Right lobe of liver (tissue), 6 donors: Measurements from ENCODE around the gene IQSEC3. TPM values are rescaled to one million over a fixed set of nuclear protein-coding genes. Genes with fewer than 3 reads are reported as not detected.

Experiments
- ATAC-seq, 4 donors: fragments of 200-7000 bp; cut with Tn5 transposase; one replicate each; pipeline ENCODE4 v1.9.1; 2020; ENCODE audit warnings: mild to moderate bottlenecking in 4 of 4, moderate library complexity in 4 of 4
- DNase-seq, 3 donors: peaks; one replicate each; pipeline ENCODE4 v3.0.0-alpha.2; 2020
- H3K27ac ChIP-seq, 3 donors: fragments of 200-600 bp; one replicate each; pipeline ENCODE4 v1.8.0; 2022
- H3K27me3 ChIP-seq, 2 donors: fragments of 200-600 bp; one replicate each; pipeline ENCODE4 v1.8.0; 2022
- H3K36me3 ChIP-seq, 4 donors: fragments of 200-600 bp; sonication (generic) in 1 of 4; one replicate each; pipeline versions ENCODE4 v1.5.1 to v1.8.0; 2017 to 2022; ENCODE audit warnings: control low read depth in 1 of 4
- H3K4me1 ChIP-seq, 4 donors: fragments of 200-600 bp; sonication (generic) in 1 of 4; one replicate each; pipeline versions ENCODE4 v1.5.1 to v1.8.0; 2017 to 2022; ENCODE audit warnings: control low read depth in 1 of 4
- H3K4me3 ChIP-seq, 3 donors: fragments of 200-600 bp; one replicate each; pipeline ENCODE4 v1.8.0; 2022
- H3K9me3 ChIP-seq, 4 donors: fragments of 200-600 bp; sonication (generic) in 1 of 4; one replicate each; pipeline versions ENCODE4 v1.5.1 to v1.8.0; 2017 to 2022; ENCODE audit warnings: control low read depth in 1 of 4
- CTCF ChIP-seq, 4 donors: fragments of 200-600 bp in 3 of 4; fragments of 450-650 bp in 1 of 4; IDR thresholded peaks; one replicate each; pipeline versions ENCODE4 v1.5.1 to v1.8.0; 2016 to 2022; ENCODE audit warnings: antibody characterized with exemption in 4 of 4, mild to moderate bottlenecking in 2 of 4
- POLR2A ChIP-seq: fragments of 450-650 bp; IDR thresholded peaks from one replicate; pipeline ENCODE4 v1.6.1; 2017; ENCODE audit warnings: antibody characterized with exemption, mild to moderate bottlenecking
- WGBS: methylation state at CpG from one replicate; pipeline ENCODE4 v1.1.6; 2018; ENCODE audit warnings: low coverage, low lambda C conversion rate; ENCODE audit not compliant: insufficient coverage; ENCODE audit errors: missing lambda C conversion rate; 5-methylcytosine and 5-hydroxymethylcytosine counted together
- intact Hi-C, 2 donors: fragments of 100-400 bp; cut with DNase I; formaldehyde crosslinking; loops; one replicate each; pipeline versions ENCODE4 v1.11.2 to v1.14.1; 2022
- total RNA-seq, 6 experiments: library from RNA; depleted of rRNA in 2 of 6; stranded (reverse); fragments of >200 nt in 2 of 6; fragmentation: NEBNext Ultra II Directional in 3 of 6; extraction: Animal tissue kit (Norgen Biotek cat#: 25700) in 3 of 6; gene quantifications; one replicate each; pipeline versions ENCODE4 v1.1.0 to v1.2.4, GENCODE V29; 2016 to 2023
- donor health status: DM: no; HTN: yes; CAD: no.
- donor health status: DM: no; HTN: no; CAD: no.
- donor health status: DM: no; HTN: no; CAD: no.
- donor health status: DM: no; HTN: yes; CAD: no.
- donor health status: DM: no; HTN: yes; CAD: no.

The IQSEC3 gene
- total RNA-seq, 6 experiments from 2014 or later: 0.05 to 0.64 (median 0.15) TPM; not detected in 1

- no peaks in the 10 kb centered on the region for H3K9me3 ChIP-seq
- ATAC-seq (no peak), DNase-seq (no peak)
- peaks cover 0 to 80% (median 8%) of the 10 kb centered on the region in 4 donors for H3K36me3 ChIP-seq
- H3K4me1 ChIP-seq: peaks cover 0 to 19% (median 6%) of the 10 kb centered on the region in 4 donors
- H3K27ac ChIP-seq: no peak overlapping the region
- intact Hi-C loops: no loop called here
- H3K27me3 ChIP-seq: no peaks in the 10 kb centered on the region
- H3K4me3 ChIP-seq: no peak overlapping the region
- WGBS: 65% methylated on average over 4 of the region's 4 CpGs
- TF ChIP-seq POLR2A (no peak), CTCF (IDR thresholded peaks at IDR 0.05) (no peak)
Observed at GRCh38 chr12:205026-205425, 138.5 kb downstream of the IQSEC3 start.

GRCh38 chr12:206746-207440, 140.3 kb downstream of the IQSEC3 start:
- TF ChIP-seq POLR2A (no peak), CTCF (IDR thresholded peaks at IDR 0.05) (no peak)
- H3K4me1 ChIP-seq: peaks cover 0 to 35% (median 14%) of the 10 kb centered on the region in 4 donors
- WGBS: 92% methylated on average over 12 of the region's 21 CpGs
- ATAC-seq (no peak), DNase-seq (peak in 1 of 3 donors; percentile 13)
- H3K27me3 ChIP-seq: no peaks in the 10 kb centered on the region
- H3K9me3 ChIP-seq: no peaks in the 10 kb centered on the region
- no peak overlapping the region for H3K27ac ChIP-seq
- H3K36me3 ChIP-seq: peaks cover 0 to 64% (median 8%) of the 10 kb centered on the region in 4 donors
- no peak overlapping the region for H3K4me3 ChIP-seq
- intact Hi-C loops: no loop called here

GRCh38 chr12:207804-208203, 141.2 kb downstream of the IQSEC3 start:
- H3K27ac ChIP-seq: no peak overlapping the region
- TF ChIP-seq POLR2A (no peak), CTCF (IDR thresholded peaks at IDR 0.05) (no peak)
- H3K36me3 ChIP-seq: peaks cover 0 to 55% (median 3%) of the 10 kb centered on the region in 4 donors
- intact Hi-C loops: no loop called here
- H3K9me3 ChIP-seq: no peaks in the 10 kb centered on the region
- no peaks in the 10 kb centered on the region for H3K27me3 ChIP-seq
- DNase-seq (peak in 1 of 3 donors; percentile 11), ATAC-seq (no peak)
- H3K4me3 ChIP-seq: no peak overlapping the region
- peaks cover 0 to 39% (median 17%) of the 10 kb centered on the region in 4 donors for H3K4me1 ChIP-seq
- 100% methylated on average over 3 of the region's 10 CpGs for WGBS

- Histone ChIP-seq H3K9me3 (no peaks in the 10 kb centered on the region), H3K4me3 (no peak overlapping the region), H3K4me1 (peaks cover 0 to 39% (median 17%) of the 10 kb centered on the region in 4 donors), H3K36me3 (peaks cover 0 to 45% (median 0%) of the 10 kb centered on the region in 4 donors), H3K27me3 (no peaks in the 10 kb centered on the region), H3K27ac (no peak overlapping the region)
- 40% methylated on average over 4 of the region's 4 CpGs for WGBS
- TF ChIP-seq CTCF (IDR thresholded peaks at IDR 0.05) (no peak), POLR2A (no peak)
- DNase-seq (peak in 1 of 3 donors; percentile 10), ATAC-seq (peak in 1 of 4 donors; percentile 15)
- intact Hi-C loops: no loop called here
Observed at GRCh38 chr12:208813-209212, 142.2 kb downstream of the IQSEC3 start.
